Measurements from ENCODE around the gene AHCTF1.

DNA sequence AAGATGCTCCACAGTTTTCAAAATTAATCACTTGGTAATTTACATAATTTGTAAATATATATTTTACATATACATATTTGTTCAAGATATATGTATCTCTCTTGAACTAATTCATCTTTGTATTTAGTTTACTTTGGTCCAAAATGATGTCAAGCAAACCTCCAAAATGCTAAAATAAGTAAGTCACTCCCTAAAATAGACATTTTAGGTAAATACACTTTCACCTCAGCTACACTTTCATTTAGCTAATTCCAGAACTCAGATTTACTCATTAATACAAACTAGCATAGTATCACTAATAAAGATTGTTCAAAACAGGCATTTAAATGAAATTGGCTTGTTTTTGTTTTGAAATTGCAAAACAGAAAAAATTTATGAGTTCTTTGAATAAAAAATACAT is 40.6 kb downstream of the AHCTF1 start:
- TF ChIP-seq, protein P1, sequence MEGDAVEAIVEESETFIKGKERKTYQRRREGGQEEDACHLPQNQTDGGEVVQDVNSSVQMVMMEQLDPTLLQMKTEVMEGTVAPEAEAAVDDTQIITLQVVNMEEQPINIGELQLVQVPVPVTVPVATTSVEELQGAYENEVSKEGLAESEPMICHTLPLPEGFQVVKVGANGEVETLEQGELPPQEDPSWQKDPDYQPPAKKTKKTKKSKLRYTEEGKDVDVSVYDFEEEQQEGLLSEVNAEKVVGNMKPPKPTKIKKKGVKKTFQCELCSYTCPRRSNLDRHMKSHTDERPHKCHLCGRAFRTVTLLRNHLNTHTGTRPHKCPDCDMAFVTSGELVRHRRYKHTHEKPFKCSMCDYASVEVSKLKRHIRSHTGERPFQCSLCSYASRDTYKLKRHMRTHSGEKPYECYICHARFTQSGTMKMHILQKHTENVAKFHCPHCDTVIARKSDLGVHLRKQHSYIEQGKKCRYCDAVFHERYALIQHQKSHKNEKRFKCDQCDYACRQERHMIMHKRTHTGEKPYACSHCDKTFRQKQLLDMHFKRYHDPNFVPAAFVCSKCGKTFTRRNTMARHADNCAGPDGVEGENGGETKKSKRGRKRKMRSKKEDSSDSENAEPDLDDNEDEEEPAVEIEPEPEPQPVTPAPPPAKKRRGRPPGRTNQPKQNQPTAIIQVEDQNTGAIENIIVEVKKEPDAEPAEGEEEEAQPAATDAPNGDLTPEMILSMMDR (IDR thresholded peaks at IDR 0.05), result no peak
- no peak for TF ChIP-seq EP300 (IDR thresholded peaks at IDR 0.05)
